Endometrium (tissue), 2 donors: ENCODE measurements around the gene NCSTN.

Experiments
- FAIRE-seq: peaks from 2 replicates; lab custom pipeline; 2012; peaks lifted over from hg19 to GRCh38; lab: Jason Lieb, UNC
- donor health status: control.
- donor health status: control.

Gene NCSTN

DNA sequence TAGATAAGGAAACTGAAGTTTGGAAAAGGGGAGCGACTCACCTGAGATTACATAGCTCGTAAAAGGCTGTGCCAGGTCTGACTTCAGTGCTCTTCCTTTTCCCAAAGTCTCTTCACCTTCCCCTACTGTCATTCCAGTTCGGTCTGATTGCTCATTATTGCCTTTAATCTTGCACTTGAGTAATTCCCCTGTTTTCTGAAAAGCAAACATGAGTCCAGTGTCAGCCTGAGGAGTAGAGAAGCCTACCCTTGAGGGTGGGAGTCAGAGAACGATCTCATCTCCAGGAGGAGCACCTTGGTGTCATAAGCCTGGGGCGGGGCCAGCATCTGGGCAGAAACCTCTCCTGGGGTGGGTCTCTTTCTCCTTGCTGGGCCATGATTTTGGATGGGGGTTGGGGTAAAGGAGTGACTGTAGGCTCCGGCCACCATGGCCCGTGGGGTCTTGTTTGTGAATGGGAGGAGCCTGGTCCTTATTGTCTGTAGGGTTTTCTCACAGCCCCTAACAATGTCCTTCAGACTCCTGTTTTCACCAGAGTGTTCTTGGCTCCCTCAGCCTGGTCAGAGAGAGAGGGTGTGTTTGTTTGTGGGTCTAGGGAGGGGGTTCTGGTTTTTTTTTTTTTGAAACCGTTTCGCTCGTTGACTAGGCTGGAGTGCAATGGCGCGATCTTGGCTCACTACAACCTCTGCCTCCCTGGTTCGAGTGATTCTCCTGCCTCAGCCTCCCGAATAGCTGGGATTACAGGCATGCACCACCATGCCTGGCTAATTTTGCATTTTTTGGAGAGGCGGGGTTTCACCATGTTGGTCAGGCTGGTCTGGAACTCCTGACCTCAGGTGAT lies 63.2 kb downstream of the NCSTN start:
- FAIRE-seq: no peak

DNA sequence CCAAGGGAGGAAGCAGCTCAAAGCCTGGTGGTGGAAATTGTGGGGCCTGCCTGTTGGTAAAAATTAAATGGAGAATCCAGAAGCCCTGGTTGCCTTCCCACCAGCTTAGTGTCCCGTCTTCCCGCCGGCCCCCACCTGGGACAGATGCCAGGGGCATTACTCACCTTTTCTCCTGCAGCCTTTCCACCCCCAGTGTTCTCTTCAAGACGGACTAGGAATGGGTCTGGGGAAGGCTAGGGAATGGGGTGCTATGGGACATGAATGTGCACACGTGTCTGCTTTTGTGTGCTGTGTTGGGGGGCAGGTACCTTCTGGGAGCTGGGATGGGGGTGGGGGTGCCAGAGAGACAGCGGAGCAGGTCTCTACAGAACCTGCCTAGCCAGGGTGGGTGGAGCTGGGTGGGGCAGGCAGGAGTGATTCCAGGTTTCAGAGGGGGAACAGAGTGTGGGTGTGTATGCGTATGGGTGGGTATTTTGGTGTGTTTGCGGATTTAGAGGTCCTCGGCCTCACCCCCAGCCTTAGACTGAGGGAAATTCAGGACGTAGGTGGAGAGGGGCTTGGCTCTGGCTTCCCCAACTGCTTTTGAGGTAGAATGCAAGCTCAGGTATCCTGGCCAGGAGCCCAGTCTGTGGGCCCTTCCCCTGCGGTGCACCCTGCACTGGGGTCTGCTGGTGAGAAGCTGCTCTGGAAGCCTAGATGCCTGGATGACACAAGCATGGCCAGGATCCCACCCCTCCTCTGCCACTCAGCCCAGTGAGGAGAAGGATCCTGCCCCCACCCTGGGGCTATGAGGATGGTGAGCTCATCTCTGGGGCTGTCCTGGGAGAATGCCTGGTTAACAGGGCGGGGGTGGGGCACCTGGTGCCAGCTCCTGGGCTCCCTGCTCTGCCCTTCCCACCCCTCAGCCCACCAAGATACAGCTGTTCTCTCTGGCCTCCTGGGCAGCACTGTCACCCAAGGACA lies 64.9 kb downstream of the NCSTN start:
- FAIRE-seq: no peak
